ENCODE data around the gene ATXN2L. TPM values are rescaled to one million over a fixed set of nuclear protein-coding genes. Genes with fewer than 3 reads are reported as not detected.
A peak's percentile ranks its signal among the peaks of the same experiment; 100 is the strongest.

ATXN2L gene
- total and polyA plus RNA-seq, 4 donors = 23.1 to 40.7 (median 32.8) TPM

DNA sequence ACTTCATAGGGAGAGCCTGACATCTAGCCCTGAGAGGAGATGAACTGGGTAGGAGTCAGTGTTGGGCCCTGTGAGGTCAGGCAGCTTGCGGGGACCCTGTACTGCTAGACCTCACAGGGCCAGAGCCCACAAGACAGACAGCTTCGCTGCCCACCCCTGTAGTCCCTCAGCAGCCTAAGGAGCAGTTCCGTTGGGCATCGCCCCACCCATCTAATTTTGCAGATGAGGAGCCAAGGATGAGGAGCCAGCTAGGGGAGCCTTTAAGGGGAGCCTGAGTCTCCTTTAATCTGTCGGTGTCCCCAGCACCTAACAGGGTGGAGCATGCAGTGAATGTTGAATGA is 24.1 kb downstream of the ATXN2L start:
- 31% methylated on average over 5 of the region's 5 CpGs for WGBS
- peaks cover 0 to 24% (median 18%) of the 10 kb centered on the region in 4 donors for H3K4me1 ChIP-seq (ENCODE audit: control insufficient read depth in 4 of 4, insufficient read depth in 4 of 4, low read length in 3 of 4)
- H3K36me3 ChIP-seq (ENCODE audit: control insufficient read depth in 4 of 4, insufficient read depth in 3 of 4, low read depth in 1 of 4, low read length in 3 of 4) = peaks cover 12 to 26% (median 20%) of the 10 kb centered on the region in 4 donors
- peak; percentile 45 for DNase-seq (ENCODE audit: low spot score)
- H3K9me3 ChIP-seq (ENCODE audit: control insufficient read depth in 4 of 4, low read length in 3 of 4) = no peaks in the 10 kb centered on the region
- TF ChIP-seq, protein P1, sequence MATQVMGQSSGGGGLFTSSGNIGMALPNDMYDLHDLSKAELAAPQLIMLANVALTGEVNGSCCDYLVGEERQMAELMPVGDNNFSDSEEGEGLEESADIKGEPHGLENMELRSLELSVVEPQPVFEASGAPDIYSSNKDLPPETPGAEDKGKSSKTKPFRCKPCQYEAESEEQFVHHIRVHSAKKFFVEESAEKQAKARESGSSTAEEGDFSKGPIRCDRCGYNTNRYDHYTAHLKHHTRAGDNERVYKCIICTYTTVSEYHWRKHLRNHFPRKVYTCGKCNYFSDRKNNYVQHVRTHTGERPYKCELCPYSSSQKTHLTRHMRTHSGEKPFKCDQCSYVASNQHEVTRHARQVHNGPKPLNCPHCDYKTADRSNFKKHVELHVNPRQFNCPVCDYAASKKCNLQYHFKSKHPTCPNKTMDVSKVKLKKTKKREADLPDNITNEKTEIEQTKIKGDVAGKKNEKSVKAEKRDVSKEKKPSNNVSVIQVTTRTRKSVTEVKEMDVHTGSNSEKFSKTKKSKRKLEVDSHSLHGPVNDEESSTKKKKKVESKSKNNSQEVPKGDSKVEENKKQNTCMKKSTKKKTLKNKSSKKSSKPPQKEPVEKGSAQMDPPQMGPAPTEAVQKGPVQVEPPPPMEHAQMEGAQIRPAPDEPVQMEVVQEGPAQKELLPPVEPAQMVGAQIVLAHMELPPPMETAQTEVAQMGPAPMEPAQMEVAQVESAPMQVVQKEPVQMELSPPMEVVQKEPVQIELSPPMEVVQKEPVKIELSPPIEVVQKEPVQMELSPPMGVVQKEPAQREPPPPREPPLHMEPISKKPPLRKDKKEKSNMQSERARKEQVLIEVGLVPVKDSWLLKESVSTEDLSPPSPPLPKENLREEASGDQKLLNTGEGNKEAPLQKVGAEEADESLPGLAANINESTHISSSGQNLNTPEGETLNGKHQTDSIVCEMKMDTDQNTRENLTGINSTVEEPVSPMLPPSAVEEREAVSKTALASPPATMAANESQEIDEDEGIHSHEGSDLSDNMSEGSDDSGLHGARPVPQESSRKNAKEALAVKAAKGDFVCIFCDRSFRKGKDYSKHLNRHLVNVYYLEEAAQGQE (IDR thresholded peaks at IDR 0.05) = no peak
- TF ChIP-seq TAF1 (conservative IDR thresholded peaks at IDR 0.05) (no peak), RXRA (IDR thresholded peaks at IDR 0.05) (no peak), SP1 (IDR thresholded peaks at IDR 0.05) (no peak)
- no peaks in the 10 kb centered on the region for H3K27me3 ChIP-seq (ENCODE audit: control insufficient read depth in 4 of 4, insufficient read depth in 4 of 4, low read length in 3 of 4)
- H3K4me3 ChIP-seq (ENCODE audit: low read depth in 1 of 3, low read length in 3 of 3) = peak overlapping the region; percentile 50 to 86 (median 57)
- H3K27ac ChIP-seq (ENCODE audit: low read depth in 1 of 2, low read length in 2 of 2) = peak overlapping the region; percentile 55 to 57
- H3K9ac ChIP-seq (ENCODE audit: low read depth in 1 of 2, low read length in 2 of 2) = peak overlapping the region; percentile 36 to 63

GRCh38 chr16:28858421-28858820 is 35.6 kb downstream of the ATXN2L start:
- DNase-seq (ENCODE audit: low spot score) = no peak
- Histone ChIP-seq H3K4me3 (ENCODE audit: low read depth in 1 of 3, low read length in 3 of 3) (no peak overlapping the region), H3K36me3 (ENCODE audit: control insufficient read depth in 4 of 4, insufficient read depth in 3 of 4, low read depth in 1 of 4, low read length in 3 of 4) (no peaks in the 10 kb centered on the region), H3K27me3 (ENCODE audit: control insufficient read depth in 4 of 4, insufficient read depth in 4 of 4, low read length in 3 of 4) (no peaks in the 10 kb centered on the region), H3K9me3 (ENCODE audit: control insufficient read depth in 4 of 4, low read length in 3 of 4) (no peaks in the 10 kb centered on the region), H3K4me1 (ENCODE audit: control insufficient read depth in 4 of 4, insufficient read depth in 4 of 4, low read length in 3 of 4) (no peaks in the 10 kb centered on the region), H3K27ac (ENCODE audit: low read depth in 1 of 2, low read length in 2 of 2) (no peak overlapping the region), H3K9ac (ENCODE audit: low read depth in 1 of 2, low read length in 2 of 2) (no peak overlapping the region)
- WGBS = 98% methylated on average over 8 of the region's 8 CpGs
- TF ChIP-seq YY1 (IDR thresholded peaks at IDR 0.05) (no peak), HNF4G (IDR thresholded peaks at IDR 0.05) (no peak), FOXA1 (IDR thresholded peaks at IDR 0.05) (no peak), HNF4A (conservative IDR thresholded peaks at IDR 0.05) (no peak), GABPA (IDR thresholded peaks at IDR 0.05 in 1 of 2, conservative IDR thresholded peaks at IDR 0.05 in 1 of 2) (no peak), EGR1 (IDR thresholded peaks at IDR 0.05; ENCODE audit: low read depth in 2 of 2) (no peak), TAF1 (conservative IDR thresholded peaks at IDR 0.05) (no peak), CTCF (IDR thresholded peaks at IDR 0.05; ENCODE audit: low read depth, low read length, missing input control) (no peak)
- TF ChIP-seq, protein P2, sequence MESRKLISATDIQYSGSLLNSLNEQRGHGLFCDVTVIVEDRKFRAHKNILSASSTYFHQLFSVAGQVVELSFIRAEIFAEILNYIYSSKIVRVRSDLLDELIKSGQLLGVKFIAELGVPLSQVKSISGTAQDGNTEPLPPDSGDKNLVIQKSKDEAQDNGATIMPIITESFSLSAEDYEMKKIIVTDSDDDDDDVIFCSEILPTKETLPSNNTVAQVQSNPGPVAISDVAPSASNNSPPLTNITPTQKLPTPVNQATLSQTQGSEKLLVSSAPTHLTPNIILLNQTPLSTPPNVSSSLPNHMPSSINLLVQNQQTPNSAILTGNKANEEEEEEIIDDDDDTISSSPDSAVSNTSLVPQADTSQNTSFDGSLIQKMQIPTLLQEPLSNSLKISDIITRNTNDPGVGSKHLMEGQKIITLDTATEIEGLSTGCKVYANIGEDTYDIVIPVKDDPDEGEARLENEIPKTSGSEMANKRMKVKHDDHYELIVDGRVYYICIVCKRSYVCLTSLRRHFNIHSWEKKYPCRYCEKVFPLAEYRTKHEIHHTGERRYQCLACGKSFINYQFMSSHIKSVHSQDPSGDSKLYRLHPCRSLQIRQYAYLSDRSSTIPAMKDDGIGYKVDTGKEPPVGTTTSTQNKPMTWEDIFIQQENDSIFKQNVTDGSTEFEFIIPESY (IDR thresholded peaks at IDR 0.05) = no peak
- TF ChIP-seq, protein P1 (IDR thresholded peaks at IDR 0.05) = no peak
- TF ChIP-seq, protein P3, sequence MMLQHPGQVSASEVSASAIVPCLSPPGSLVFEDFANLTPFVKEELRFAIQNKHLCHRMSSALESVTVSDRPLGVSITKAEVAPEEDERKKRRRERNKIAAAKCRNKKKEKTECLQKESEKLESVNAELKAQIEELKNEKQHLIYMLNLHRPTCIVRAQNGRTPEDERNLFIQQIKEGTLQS (IDR thresholded peaks at IDR 0.05) = no peak

All from liver (tissue), 9 donors.